ENCODE measurements around the gene ZC4H2. TPM values are rescaled to one million over a fixed set of nuclear protein-coding genes. Genes with fewer than 3 reads are reported as not detected.

ZC4H2 gene, protein sequence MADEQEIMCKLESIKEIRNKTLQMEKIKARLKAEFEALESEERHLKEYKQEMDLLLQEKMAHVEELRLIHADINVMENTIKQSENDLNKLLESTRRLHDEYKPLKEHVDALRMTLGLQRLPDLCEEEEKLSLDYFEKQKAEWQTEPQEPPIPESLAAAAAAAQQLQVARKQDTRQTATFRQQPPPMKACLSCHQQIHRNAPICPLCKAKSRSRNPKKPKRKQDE
- total RNA-seq, result 3.5 and 4.5 TPM in 2 replicates

GRCh38 chrX:64975989-64976672 lies at the start of gene ZC4H2:
TSS of gene ZC4H2 (minus strand) at chrX:64976450. CDS start at chrX:64976377, 73 bp downstream.

Other genes with a start within 250 kb of the ZC4H2 start
- 0.22 and 0.62 TPM in 2 replicates for gene ZC3H12B, start 58.4 kb upstream of the ZC4H2 start, total RNA-seq